Lower lobe of right lung (tissue), 2 donors: ENCODE measurements around the gene HBM. TPM values are rescaled to one million over a fixed set of nuclear protein-coding genes. Genes with fewer than 3 reads are reported as not detected.

Experiments used
- ATAC-seq, 2 donors: fragments of 200-7000 bp; cut with Tn5 transposase; one replicate each; pipeline ENCODE4 v1.9.1; 2020 to 2022; ENCODE audit warnings: mild to moderate bottlenecking in 2 of 2, moderate library complexity in 2 of 2
- DNase-seq: peaks from one replicate; pipeline ENCODE4 v3.0.0-alpha.2; 2020
- H3K27ac ChIP-seq: fragments of 200-600 bp; one replicate; pipeline ENCODE4 v1.8.0; 2022
- H3K27me3 ChIP-seq: fragments of 200-600 bp; one replicate; pipeline ENCODE4 v1.8.0; 2022; ENCODE audit warnings: low read depth
- H3K36me3 ChIP-seq: fragments of 200-600 bp; one replicate; pipeline ENCODE4 v1.8.0; 2022; ENCODE audit warnings: mild to moderate bottlenecking
- H3K4me1 ChIP-seq: fragments of 200-600 bp; one replicate; pipeline ENCODE4 v1.8.0; 2022
- H3K4me3 ChIP-seq: fragments of 200-600 bp; one replicate; pipeline ENCODE4 v1.8.0; 2022; ENCODE audit warnings: mild to moderate bottlenecking
- H3K9me3 ChIP-seq: fragments of 200-600 bp; one replicate; pipeline ENCODE4 v1.8.0; 2022
- intact Hi-C: fragments of 100-400 bp; cut with DNase I; formaldehyde crosslinking; loops from one replicate; pipeline ENCODE4 v1.11.0; 2022
- total RNA-seq: library from RNA; stranded (reverse); fragmentation: NEBNext Ultra II Directional; extraction: Animal tissue kit (Norgen Biotek cat#: 25700); gene quantifications from one replicate; pipeline ENCODE4 v1.2.1, GENCODE V29; 2021
- TF ChIP-seq, protein P1 (sequence below): fragments of 200-600 bp; IDR thresholded peaks from one replicate; pipeline ENCODE4 v1.8.0; 2022; ENCODE audit warnings: antibody characterized with exemption, mild to moderate bottlenecking
- donor health status: DM: no; HTN: yes; CAD: no; lungs with severe emphysema.

HBM gene
- total RNA-seq, 1 donor from 2014 or later = not detected

DNA sequence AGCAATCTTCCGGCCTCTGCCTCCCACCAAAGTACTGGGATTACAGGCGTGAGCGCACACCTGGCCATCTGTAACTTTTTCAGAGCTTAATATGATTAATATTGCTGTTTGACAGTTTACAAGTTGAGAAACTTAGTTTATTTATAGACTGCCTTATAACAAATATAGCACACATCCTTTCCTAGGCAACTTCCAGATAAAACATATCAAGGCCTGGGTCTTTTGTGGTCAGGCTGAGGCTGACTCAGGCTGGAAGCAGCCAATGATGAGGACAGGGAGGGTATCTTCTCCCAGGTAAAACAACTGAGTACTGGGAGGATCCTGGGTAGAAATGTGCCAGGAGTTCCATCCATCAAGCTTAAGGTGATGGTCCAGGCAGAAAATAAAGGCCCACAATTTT lies 47.2 kb downstream of the HBM start:
- TF ChIP-seq, protein P1, sequence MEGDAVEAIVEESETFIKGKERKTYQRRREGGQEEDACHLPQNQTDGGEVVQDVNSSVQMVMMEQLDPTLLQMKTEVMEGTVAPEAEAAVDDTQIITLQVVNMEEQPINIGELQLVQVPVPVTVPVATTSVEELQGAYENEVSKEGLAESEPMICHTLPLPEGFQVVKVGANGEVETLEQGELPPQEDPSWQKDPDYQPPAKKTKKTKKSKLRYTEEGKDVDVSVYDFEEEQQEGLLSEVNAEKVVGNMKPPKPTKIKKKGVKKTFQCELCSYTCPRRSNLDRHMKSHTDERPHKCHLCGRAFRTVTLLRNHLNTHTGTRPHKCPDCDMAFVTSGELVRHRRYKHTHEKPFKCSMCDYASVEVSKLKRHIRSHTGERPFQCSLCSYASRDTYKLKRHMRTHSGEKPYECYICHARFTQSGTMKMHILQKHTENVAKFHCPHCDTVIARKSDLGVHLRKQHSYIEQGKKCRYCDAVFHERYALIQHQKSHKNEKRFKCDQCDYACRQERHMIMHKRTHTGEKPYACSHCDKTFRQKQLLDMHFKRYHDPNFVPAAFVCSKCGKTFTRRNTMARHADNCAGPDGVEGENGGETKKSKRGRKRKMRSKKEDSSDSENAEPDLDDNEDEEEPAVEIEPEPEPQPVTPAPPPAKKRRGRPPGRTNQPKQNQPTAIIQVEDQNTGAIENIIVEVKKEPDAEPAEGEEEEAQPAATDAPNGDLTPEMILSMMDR = no peak
- DNase-seq (peak; percentile 1), ATAC-seq (no peak)
- H3K27ac ChIP-seq = no peak overlapping the region
- H3K27me3 ChIP-seq = no peaks in the 10 kb centered on the region
- no peak overlapping the region for H3K4me3 ChIP-seq
- no peaks in the 10 kb centered on the region for H3K9me3 ChIP-seq
- intact Hi-C loops = no loop called here
- no peaks in the 10 kb centered on the region for H3K4me1 ChIP-seq
- peaks cover 96% of the 10 kb centered on the region for H3K36me3 ChIP-seq

Other genes with a start within 250 kb of the HBM start
- gene POLR3K, start 112.4 kb upstream of the HBM start, total RNA-seq = 12.1 TPM
- 18.5 TPM for gene SNRNP25, start 112.2 kb upstream of the HBM start, total RNA-seq
- 35.9 TPM for gene RHBDF1, start 93.3 kb upstream of the HBM start, total RNA-seq
- 38.5 TPM for gene MPG, start 87.8 kb upstream of the HBM start, total RNA-seq
- 29.1 TPM for gene NPRL3, start 27.3 kb upstream of the HBM start, total RNA-seq
- not detected for gene HBZ, start 13.3 kb upstream of the HBM start, total RNA-seq
- gene HBA2, start 6.9 kb downstream of the HBM start, total RNA-seq = 232 TPM
- 217 TPM for gene HBA1, start 10.7 kb downstream of the HBM start, total RNA-seq
- gene HBQ1, start 14.5 kb downstream of the HBM start, total RNA-seq = not detected
- 70.9 TPM for gene LUC7L, start 63.5 kb downstream of the HBM start, total RNA-seq
- gene FAM234A, start 68.8 kb downstream of the HBM start, total RNA-seq = 51.7 TPM
- 8.2 TPM for gene RGS11, start 110.0 kb downstream of the HBM start, total RNA-seq
- not detected for gene ARHGDIG, start 114.6 kb downstream of the HBM start, total RNA-seq
- not detected for gene PDIA2, start 117.2 kb downstream of the HBM start, total RNA-seq
- 22.4 TPM for gene AXIN1, start 186.7 kb downstream of the HBM start, total RNA-seq
- gene MRPL28, start 204.6 kb downstream of the HBM start, total RNA-seq = 43.4 TPM
- 55.8 TPM for gene PGAP6, start 216.0 kb downstream of the HBM start, total RNA-seq
- gene NME4, start 231.2 kb downstream of the HBM start, total RNA-seq = 42.3 TPM
- gene DECR2, start 235.9 kb downstream of the HBM start, total RNA-seq = 10.1 TPM